GM12892 (cell line): Measurements from ENCODE around the gene GRK1.
"Not testable (repeated sequence)": the region's sequence is repeated elsewhere in the genome, so short reads cannot be mapped to it uniquely, and the experiment has no call there.

Source experiments
- DNase-seq: peaks from one replicate; pipeline ENCODE4 v3.0.0; 2011; ENCODE audit not compliant: insufficient read length
- FAIRE-seq: peaks from 2 replicates; lab custom pipeline; 2011; peaks lifted over from hg19 to GRCh38; lab: Jason Lieb, UNC
- POLR2A ChIP-seq: IDR thresholded peaks from 2 replicates; pipeline ENCODE4 v1.6.1; 2011; ENCODE audit warnings: low read depth, low read length, control low read depth
- POLR2AphosphoS5 ChIP-seq: IDR thresholded peaks from 2 replicates; pipeline ENCODE4 v1.6.1; 2011; ENCODE audit warnings: low read depth, low read length, control low read depth
- TAF1 ChIP-seq: IDR thresholded peaks from 2 replicates; pipeline ENCODE4 v1.6.1; 2011; ENCODE audit warnings: low read depth, mild to moderate bottlenecking, control low read depth, low read length, borderline replicate concordance

The GRK1 gene

DNA sequence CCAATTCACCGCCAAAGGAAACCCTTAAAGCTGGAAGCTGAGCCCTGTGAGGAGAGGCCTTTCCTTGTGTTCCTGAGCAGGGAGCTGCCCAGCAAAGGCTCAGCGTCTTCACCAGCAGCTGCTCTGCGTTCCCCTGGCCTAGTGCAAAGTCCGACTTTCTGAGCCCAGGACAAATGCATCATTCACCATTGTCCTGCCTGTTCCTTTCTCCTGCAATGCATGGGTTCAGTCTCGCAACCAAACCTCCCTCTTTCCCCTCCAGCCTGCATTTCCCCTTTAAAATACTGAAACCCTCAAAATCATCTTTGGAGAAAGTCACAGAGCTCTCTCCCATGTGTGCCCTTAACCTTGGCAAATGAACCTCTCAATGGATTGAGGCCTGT is 79.1 kb downstream of the GRK1 start:
- FAIRE-seq = no peak
- TF ChIP-seq POLR2AphosphoS5 = no peak
- TF ChIP-seq POLR2A = no peak
- no peak for TF ChIP-seq TAF1

DNA sequence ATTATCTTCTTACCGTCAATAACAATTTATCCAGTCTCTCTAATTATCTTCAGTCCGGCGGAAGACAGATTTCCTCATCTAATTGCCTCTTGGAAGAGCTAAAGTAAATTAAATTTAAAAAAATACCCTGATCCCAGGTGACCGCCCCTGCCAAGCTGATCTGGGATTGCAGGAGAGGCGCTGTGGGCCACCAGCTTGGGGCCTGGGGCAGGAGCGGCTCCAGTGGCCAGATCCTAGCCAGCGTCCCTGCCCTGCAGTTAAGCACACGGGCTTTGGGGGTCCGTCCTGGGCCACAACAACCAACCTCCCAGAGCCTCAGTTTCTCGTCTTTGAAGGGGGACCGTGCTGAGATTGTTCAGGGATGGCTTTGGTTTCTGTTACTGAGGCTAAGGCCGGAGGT is 79.7 kb downstream of the GRK1 start:
- no peak for FAIRE-seq
- no peak for DNase-seq
- TF ChIP-seq POLR2AphosphoS5 = no peak
- no peak for TF ChIP-seq POLR2A
- TF ChIP-seq TAF1 = no peak

More for the DNA sequence above, 79.1 kb downstream of the GRK1 start:
- no peak for DNase-seq

DNA sequence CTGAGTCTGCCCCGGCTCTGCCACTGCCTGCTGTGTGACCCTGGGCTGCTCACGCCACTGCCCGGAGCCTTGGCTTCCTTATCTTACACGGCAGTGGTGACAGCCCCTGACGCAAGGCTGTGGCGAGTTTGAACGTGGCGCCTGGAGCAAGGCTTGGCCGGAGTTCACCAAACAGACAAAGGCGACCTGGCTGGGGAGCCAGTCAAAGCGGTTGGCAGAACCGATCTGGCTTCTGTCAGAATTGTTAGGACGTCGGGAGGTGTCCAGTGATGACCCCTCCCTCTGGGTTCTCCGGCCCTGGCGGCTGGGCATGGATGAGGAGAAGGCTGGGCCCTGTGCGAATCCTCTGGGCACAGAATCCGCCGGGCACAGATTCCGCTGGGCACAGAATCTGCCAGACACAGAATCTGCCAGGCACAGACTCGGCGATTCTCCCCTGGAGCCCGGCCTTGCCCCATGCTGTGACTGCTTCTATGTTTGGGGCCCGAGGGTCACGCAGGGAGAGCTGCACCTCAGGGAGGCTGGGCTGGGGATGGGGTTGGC is 80.3 kb downstream of the GRK1 start:
- no peak for FAIRE-seq
- no peak for DNase-seq
- no peak for TF ChIP-seq POLR2A
- no peak for TF ChIP-seq TAF1
- TF ChIP-seq POLR2AphosphoS5 = no peak

DNA sequence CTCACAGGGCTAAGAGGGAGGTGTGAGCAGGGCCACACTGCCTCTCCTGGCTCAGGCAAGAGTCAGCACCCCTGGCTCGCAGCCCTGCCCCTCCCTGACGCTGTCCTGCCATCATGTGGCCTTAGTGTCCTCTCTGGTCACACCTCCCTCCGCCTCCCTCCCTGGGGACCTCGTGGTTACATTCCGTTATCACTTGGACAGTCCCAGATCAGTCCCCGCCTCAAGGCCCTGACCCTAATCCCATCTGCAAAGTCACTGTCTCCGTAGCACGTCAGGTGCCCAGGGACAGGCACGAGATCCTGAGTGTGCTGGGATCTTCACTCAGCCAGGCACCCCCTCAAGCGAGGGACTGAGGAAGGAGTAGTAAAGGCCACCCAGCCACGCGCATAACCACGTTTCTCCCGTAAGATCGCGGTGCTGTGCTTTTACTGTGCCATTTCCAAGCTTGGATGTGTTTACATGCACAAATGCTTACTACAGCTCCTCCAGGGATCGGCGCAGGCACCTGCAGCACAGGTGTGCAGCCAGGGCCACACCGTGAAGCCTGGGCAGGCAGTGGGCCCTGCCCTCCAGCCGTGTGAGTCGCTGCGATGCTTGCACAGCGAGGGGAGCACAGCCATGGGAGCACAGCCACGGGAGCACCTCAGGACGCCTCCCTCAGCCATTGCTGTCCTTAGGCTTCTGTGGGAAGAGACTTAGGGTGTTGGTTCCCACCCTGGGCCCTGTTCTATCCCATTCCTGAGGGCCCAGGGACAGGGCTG is 81.3 kb downstream of the GRK1 start:
- TF ChIP-seq TAF1 = no peak
- no peak for TF ChIP-seq POLR2A
- TF ChIP-seq POLR2AphosphoS5 = no peak
- no peak for FAIRE-seq

DNA sequence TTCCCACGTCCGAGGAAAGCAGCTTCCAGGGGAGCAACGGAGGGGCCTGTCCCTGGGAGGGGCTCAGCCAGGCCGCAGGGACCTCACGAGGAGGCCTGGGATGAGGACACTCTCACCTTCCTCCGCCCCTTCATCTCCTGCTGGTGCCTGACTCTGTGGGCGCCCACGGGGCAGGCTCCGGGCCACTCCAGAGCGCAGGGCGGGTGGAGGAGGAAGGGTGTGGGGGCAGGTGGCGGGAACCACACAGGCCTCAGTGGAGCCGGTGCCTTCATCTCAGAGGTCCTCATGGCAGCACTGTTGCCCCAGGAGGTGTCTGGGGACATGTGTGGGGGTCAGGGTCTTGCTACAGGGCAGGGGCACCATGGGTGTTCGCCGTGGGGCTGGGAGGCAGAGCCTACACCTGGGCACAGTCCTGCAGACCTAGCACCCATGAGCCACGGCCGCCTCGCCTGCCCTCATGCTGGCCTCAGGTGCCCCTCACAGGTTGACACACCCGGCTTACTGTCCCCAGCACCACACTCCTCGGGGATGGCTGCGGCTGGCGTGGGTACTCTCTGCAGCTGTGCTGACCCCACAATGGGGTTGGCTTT is 81.9 kb downstream of the GRK1 start:
- no peak for FAIRE-seq
- no peak for DNase-seq
- no peak for TF ChIP-seq TAF1
- no peak for TF ChIP-seq POLR2AphosphoS5
- TF ChIP-seq POLR2A = no peak

More for the DNA sequence above, 81.3 kb downstream of the GRK1 start:
- DNase-seq = no peak

DNA sequence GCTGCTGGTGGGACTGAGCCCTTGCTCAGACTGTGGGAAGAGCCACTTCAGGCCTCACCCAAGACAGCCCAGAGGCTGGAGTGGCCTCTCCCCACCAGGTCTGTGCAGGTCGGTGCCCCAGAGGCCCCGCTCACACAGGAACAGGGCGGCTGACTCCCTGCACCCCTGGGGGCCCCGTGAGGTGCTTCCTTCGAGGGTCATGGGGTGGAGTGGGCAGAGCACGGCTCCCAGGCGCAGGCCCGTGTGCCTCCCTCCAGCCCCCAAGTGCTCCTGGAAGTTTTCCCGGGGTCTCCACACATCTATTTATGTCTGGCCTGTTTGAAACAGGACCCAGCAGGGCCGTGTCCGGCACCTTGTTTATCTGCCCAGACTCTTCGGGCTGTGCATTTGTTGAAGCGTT is 82.5 kb downstream of the GRK1 start:
- DNase-seq (no peak), FAIRE-seq (no peak)
- no peak for TF ChIP-seq POLR2AphosphoS5
- no peak for TF ChIP-seq TAF1
- no peak for TF ChIP-seq POLR2A

DNA sequence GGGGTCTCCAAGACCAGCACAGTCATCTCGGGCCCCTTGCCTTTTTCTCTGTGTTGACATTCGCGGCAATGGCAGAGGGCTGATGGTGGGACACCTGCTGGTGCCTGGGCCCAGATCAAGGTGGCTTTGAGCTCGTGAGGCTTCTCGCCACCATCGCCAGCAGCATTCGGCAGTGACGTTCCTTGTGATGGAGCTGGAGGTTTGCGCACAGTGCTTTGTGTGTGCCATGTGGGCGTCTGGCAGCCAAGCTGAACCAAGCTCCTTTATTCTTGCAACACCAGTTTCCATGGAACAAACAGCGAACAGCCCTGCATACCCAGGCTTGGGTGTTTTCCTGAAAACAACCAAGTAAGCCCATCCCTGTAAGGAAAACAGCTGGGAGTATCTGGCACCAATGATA is 82.9 kb downstream of the GRK1 start:
- TF ChIP-seq TAF1 (no peak), POLR2AphosphoS5 (no peak), POLR2A (no peak)
- DNase-seq (no peak), FAIRE-seq (no peak)

DNA sequence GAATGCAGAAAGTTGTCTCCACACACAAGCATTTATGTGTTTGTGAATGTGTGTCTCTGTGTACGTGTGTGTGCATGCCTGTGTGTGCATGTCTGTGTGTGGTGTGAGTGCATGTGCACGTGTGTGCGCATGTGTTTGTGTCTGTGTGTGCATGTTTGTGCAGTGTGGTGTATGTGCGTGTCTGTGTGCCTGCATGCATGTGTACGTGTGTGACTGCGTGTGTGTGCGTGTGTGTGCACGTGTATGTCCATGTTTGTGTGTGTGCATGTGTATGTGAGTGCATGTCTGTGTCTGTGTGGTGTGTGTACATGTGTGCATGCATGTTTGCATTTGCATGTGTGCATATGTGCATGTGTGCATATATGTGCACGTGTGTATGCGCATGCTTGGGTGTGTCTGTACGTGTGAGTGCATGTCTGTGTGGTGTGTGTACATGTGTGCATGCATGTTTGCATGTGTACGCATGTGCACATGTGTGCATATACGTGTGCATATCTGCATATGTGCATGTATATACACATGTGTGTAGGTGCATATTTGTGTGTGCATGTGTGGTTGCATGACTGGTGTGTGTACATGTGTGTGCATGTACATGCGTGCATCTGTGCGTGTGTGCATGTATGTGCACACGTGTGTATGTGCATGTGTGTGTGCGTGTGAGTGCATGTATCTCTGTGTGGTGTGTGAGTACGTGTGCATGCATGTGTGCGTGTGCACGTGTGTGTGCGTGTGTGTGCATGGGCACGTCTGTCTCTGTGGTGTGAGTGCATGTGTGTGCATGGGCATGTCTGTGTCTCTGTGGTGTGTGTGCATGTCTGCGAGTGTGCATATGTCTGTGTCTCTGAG is 83.8 kb downstream of the GRK1 start:
- FAIRE-seq (no peak), DNase-seq (no peak)
- TF ChIP-seq POLR2AphosphoS5 (no peak), TAF1 (no peak), POLR2A (no peak)

DNA sequence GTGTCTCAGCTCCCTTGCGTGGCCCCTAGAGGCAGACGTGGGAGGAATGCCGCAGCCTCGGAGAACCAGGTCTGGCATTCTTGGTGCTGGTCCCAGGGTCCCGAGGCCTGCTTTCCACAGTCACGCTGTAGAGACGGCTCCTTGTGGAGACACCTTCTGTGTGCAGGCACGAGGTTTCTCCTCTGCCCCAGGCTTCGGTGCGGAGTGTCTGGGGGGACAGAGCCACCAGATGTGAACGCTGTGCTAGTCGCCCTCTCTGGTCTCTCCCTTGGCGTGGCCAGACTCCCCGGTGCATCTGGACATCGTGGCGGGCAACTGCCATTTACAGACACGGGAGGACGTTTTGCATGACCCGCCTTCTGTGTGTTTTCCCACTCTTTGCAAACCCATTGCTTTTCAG is 84.5 kb downstream of the GRK1 start:
- TF ChIP-seq POLR2AphosphoS5 (no peak), POLR2A (no peak), TAF1 (no peak)
- FAIRE-seq (no peak), DNase-seq (no peak)

DNA sequence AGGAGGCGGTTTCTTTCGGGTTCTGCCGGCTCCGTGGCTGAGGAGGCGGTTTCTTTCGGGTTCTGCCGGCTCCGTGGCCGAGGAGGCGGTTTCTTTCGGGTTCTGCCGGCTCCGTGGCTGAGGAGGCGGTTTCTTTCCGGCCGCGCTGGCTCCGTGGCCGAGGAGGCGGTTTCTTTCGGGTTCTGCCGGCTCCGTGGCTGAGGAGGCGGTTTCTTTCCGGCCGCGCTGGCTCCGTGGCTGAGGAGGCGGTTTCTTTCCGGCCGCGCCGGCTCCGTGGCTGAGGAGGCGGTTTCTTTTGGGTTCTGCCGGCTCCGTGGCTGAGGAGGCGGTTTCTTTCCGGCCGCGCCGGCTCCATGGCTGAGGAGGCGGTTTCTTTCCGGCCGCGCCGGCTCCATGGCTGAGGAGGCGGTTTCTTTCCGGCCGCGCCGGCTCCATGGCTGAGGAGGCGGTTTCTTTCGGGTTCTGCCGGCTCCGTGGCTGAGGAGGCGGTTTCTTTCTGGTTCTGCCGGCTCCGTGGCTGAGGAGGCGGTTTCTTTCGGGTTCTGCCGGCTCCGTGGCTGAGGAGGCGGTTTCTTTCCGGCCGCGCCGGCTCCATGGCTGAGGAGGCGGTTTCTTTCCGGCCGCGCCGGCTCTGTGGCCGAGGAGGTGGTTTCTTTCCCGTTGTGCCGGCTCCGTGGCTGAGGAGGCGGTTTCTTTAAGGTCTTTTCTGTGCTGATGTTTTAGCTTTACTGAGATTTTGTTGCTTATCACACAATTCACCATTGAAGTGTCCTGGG is 85.4 kb downstream of the GRK1 start:
- not testable (repeated sequence) for FAIRE-seq

DNA sequence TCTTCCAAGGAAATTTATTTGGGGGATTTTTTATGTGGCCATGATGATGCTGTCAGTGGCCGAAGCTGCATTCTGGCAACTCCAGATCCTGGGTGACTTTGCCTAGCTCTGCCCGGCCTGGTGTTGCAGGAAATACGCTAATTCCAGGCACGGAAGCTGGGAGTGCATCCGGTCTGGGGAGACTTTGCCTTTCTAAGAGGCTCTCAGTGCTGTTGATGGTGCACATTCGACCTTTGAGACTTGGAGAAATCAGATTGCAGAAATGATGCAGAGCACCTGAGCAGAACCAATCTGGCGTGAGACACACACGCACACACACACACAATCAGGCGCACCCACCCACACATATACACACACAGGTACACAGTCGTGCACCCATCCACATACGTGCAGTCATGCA is 86.2 kb downstream of the GRK1 start:
- no peak for FAIRE-seq
- DNase-seq = no peak
- no peak for TF ChIP-seq TAF1
- no peak for TF ChIP-seq POLR2A
- no peak for TF ChIP-seq POLR2AphosphoS5

More for the DNA sequence above, 85.4 kb downstream of the GRK1 start:
- not testable (repeated sequence) for DNase-seq
